Pons (tissue), 1 donor: ENCODE results near the gene ARPC4.
"Not testable (repeated sequence)": the region's sequence is repeated elsewhere in the genome, so short reads cannot be mapped to it uniquely, and the experiment has no call there.

Experiments used
- DNase-seq: peaks from one replicate; pipeline ENCODE4 v3.0.0-alpha.2; 2016; ENCODE audit warnings: low spot score

ARPC4 gene

DNA sequence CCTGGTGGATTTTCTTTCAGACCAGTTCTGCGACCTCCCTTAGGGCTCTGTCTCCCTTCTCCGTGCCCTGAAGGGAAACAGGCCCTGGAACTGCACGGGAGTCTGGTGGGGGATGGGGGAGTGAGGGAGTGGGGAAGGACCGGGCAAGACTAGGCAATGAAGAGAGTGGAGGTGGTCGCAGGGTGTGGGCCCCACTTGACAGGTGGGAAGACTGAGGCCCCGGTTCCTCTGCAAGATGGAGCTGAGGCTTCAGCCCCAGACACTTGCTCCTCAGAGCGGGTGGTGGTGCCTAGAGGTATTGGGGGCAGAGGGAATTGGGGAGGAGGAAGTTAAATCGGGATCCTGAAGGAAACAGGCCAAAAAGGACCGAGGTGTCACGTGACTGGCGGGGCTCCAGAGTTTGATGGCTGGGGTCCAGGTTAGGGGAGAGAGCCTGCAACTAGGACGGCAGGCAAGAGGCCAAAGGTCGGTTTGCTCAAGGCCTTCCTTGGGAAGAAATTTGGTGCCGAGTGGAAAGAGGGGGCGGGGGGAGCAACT lies 22.5 kb upstream of the ARPC4 start:
- DNase-seq, result peak; percentile 60

DNA sequence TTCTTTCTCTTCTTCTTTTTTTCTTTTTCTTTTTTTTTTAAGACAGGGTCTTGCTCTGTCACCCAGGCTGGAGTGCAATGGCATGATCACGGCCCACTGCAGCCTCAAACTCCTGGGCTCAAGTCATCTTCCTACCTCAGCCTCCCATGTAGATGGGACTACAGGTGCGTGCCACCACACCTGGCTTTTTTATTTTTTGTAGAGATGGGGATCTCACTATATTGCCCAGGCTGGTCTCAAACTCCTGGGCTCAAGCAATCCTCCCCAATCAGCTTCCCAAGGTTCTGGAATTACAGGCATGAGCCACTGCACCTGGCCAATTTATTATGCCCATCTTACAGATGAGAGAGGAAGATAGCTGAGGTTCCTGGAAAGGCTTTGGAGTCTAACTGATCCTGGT lies 21.9 kb upstream of the ARPC4 start:
- DNase-seq, result not testable (repeated sequence)

DNA sequence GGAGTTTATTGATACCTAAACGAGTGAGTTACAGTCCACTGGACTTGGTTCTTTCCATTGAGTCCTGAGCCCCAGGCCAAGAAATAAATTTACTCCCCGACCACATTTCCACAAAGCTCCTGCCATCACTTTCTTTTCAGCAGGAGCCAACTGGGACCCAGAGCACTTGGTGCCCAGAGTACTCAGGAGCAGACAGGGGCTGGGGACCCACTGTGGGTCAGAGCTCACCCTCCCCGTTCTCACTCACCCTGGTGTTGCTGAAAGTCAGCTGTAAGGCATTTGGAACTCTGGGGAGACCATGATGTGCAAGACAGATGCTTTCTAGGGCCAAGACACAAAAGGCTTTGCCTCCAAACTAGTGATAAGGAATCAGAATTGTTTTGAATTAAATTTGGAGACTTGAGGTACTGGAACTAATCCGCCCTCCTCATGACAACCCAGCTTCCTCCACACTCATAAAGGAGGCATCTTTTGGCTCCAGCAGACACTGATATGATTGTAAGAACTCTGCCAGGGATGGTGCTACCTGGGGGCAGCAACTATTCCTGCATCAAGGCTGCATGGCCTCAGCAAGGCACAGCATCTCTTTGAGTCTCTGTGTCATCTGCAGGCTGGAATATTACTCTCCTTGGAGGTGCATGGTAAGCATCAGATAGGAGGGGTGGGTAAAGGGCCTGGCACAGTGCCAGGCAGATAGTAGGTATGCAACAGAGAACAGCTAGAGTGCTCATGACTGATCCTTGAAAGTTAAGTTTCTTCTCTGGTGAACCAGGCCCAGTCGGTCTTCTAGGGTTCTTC lies 15.8 kb upstream of the ARPC4 start:
- DNase-seq, result no peak

DNA sequence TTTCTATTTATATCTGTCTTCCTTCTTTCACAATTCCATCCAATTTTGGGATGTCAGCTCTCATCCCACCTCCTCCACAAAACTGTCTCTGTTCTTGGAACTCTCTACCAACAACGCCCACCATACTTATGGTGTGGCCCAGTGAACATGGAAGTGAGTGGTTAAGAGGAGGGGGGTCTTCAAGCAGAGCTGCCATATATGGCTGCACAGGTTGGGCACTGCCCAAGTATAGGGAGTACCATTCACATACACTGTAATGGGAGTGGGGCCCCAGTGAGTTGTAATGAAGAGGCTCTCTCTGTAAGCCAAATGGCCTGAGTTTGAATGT lies 15.2 kb upstream of the ARPC4 start:
- DNase-seq, result no peak

DNA sequence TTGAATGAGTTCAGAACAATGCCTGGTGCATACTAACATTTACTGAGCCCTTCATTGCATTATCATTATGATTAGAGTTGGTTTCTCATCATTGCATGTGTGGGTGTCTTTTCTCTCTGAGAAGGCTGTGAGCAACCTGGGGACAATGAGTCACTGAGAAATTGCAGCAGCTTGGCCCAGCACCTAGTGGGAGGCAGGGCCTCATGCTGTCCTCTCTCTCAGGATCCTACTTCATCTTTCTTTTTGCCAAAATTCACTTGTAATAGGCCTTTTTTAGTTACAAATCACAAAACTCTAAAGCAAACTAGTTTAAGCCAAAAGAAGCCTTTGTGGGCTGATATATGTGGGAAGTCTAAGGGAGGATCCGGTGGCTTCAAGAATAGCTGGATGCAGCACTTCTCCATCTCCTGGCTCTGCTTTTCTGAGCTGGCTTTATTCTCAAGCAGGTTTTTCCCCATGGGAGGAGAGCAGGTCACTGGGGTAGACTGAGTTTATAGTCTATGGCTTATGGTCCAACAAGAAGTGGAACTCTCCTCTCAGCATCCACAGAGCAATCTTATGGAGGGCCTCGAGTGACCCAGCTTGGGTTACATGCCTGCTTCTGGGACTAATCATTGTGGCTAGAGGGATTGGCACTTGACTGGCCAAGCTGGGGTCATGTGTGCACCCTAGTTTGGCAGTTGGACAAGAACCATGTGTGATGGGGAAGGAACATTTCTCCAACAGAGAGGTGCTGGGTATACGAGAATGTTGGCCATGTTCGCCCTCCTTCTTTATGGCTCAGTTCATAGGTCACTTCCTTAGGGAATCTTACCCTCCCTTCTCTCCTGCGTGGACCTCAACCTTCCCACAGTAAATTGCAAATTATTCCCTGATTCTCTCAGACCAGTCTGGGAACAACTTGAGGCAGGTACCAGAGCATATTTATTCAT lies 14.5 kb upstream of the ARPC4 start:
- no peak for DNase-seq

DNA sequence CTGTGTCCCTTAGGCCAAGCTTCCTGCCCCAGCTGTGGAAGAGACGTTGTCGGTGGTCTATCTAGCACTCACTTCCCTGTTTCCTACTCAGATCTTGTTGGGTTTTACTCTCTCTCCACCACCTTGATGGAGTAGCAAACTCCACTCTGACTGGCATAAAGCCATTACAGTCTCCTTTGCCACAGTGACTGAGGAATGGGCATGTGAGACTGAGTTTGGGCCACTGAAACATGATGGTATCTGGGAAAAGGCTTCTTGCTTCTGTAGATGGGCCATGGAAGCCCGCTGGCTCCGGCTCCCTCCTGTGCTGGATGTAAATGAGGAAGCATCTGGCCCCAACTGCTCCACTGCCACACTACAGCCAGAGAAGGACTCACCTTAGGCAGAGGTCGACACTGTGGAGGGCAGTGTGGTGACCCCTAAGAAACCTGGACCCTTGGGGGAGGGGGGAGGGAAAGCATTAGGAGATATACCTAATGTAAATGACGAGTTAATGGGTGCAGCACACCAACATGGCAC lies 13.7 kb upstream of the ARPC4 start:
- no peak for DNase-seq

DNA sequence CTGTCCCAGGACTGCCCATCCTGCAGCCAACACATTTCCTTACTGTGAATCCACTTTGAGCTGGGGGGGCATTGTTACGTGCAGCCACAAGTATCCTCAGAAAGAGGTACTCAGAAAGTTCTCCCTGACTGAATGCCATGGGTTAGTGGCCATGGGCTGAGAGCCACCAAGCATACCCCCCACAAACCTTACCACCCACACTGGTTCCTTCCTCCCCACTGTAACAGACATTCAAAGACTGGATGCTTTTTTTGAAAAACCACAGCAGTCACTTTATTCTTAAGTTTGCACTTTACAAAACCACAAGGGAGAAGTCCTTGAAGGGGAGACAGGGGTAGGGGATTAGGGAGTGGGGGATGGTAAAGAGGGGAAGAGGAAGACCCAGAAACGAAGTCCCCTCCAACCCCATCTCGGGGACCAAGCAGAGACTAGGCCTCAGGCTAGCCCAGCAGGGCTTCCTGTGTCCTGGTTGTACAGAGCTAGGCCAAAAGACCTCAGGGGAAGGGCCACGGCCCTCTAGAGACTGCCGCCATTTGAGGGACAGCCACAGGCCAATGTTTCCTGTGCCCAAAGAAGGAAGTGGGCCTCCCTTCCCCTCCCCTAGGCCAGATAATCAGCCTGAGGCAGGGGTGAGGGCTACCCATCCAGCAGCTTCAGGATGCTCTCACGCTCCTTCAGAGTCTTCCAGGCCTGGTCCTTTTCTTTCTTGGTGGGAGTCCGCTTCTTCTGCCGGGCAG lies 13.0 kb upstream of the ARPC4 start:
- peak; percentile 90 for DNase-seq

DNA sequence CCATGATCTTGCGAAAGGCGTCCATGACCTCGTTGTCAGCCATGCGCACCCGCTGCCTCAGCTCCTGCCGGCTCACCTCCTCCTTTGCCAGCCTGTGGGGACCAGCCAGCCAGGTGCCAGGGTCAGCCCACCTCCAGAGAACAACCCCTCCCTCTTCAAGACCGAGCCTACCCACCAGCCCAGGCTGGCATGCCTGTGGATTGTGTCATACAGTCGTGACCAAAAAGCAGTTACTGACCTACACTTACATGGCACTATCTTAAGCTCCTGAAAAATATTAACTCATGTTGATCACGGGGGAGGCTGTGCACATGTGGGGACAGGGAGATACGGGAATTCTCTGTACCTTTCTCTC lies 12.4 kb upstream of the ARPC4 start:
- no peak for DNase-seq

DNA sequence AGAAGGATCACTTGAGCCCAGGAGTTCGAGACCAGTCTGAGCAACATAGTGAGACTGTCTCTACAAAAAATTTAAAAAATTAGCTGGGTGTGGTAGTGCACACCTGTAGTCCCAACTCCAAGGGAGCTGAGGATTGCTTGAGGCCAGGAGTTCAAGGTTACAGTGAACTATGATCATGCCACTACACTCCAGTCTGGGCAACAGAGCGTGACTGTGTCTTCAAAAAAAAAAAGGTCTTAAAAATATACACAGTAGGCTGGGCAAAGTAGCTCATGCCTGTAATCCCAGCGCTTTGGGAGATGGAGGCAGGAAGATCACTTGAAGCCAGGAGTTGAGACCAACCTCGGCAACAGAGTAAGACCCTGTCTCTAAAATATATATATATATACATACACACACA lies 12.0 kb upstream of the ARPC4 start:
- DNase-seq, result no peak

DNA sequence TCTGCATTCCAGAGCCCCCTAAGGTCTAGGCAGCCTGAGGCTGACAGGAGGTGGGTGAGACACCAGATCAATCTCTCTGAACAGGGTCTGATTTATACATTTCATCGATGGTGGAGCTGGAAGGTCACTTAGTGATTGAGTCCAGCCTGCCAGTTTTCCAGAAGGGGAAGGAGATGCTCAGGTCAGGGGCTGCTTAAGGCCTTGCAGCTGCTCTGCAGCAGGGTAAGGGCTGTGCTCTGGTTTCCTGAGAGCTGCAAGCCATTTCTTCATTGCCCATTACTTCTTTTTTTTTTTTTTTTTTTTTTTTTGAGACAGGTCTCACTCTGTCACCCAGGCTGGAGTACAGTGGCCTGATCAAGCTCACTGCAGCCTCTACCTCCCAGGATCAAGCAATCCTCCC lies 11.3 kb upstream of the ARPC4 start:
- DNase-seq, result no peak

DNA sequence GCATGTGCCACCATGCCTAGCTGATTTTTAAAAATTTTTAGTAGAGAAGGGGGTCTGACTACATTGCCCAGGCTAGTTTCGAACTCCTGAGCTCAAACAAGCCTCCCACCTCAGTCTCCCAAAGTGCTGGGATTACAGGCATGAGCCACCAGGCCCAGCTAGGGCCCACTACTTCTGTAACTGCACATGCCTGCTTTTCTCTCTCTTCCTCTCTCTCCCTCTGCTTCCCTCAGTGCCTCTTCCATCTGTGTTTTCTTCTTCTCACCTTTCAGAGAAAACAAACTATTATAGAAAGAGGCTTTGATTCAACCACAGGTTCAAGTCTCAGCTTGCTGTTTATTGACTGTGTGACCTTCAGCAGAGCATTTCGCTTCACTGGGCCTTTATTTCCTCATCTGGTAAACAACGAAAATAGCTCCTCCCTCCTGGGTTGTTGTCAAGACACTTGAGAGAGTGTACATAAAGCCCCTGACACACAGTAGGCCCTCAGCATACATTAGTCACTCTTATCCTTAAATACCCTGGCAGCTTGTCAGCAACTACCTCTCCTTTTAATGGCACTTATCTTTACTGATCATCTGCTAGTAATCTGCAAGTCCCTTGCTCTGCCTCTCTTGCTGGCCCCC lies 10.8 kb upstream of the ARPC4 start:
- DNase-seq, result no peak

DNA sequence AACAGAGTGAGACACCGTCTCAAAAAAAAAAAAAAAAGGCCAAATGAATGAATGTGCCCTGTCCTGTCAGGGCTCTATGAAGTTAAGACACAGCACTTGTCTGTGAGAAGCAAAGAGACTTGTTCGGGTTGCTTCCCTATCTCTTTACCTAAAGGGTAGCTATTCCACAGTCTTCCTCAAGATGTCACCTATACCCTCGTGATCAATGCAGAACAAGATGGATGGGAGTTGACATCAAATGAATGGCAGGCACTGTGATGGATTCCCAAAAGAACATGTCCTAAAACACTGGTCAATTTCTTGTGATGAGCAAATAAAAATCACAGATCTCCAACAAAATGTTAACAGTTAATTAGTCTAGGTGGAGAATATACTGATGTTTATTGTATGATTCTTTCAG lies 10.1 kb upstream of the ARPC4 start:
- no peak for DNase-seq

DNA sequence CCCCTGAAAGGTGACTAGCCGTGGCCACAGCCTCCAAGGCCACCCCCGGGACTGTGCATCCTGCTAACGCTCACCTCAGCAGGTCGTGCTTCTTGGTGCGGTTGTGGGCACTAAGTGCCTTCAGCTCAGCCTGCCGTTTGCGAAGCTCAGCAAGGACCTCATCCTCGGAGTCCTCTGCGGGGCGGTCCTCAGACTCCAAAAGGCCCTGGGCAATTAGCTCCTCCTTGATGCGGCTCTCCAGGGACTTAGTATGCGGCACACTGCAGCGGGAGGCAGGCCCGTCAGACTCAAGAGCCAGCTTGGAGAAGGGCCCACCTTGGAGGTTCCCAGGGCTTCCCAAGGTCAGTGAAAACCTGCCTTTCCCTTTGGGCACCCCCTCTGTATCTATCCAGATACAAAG lies 8.9 kb upstream of the ARPC4 start:
- DNase-seq, result no peak

DNA sequence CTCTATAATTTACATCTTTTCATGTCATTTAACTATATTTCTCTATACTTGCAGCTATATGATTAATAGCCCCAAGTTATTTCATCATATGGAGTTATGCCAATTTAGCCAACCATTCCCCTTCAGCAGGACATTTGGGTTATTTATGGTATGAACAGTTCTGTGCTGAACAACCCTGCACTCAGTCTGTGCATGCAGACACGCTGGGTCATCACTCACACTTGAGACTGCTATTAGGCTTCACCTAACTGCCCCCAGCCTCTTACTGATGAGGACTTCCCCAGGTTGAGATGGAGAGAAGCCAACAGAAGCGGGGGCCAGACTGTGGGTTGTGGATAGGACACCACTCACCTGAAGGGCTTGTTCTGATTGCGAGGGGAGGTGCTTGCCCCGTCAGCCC lies 7.9 kb upstream of the ARPC4 start:
- DNase-seq, result no peak

DNA sequence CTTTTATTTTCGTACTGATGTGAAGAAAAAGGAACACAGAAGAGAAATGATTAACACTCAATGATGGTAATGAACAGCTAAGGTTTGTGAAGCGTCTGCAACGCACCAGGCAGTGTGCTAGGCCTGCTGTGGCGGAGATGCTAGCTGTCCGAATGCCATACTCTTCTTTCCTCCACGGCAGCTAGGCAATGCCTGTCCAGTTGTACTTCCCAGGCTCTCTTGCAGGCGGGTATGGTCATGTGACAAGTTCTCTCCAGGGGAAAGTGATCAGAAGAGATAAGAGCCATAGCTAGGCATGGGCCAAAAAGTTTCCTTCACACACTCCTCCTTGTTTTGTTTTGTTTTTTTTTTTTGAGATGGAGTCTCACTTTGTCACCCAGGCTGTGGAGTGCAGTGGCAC lies 7.3 kb upstream of the ARPC4 start:
- DNase-seq, result no peak

DNA sequence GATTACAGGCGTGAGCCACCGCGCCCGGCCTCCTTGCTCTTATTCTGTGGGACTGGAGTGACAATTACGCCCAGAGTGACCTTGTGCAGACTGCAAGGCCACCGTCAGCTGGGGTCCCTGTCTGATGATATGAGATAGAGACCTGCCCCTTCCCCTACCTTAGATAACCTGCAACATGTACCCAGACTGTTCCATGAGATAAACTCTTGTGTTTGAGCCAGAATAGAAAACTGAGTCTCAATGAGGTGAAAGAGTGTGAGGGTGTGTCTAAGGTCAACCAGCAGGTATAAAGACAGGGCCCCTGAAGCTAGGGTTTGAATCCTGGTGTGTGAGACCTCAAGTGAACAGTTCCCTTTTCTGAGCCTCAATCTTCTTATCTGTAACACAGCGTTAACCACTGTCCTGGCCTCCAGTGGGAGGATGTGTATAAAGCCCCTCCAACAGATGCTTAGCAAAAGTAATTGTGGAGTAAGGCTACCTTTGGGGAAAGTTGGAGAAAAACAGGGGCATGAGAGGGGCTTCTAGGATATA lies 6.6 kb upstream of the ARPC4 start:
- DNase-seq, result no peak

DNA sequence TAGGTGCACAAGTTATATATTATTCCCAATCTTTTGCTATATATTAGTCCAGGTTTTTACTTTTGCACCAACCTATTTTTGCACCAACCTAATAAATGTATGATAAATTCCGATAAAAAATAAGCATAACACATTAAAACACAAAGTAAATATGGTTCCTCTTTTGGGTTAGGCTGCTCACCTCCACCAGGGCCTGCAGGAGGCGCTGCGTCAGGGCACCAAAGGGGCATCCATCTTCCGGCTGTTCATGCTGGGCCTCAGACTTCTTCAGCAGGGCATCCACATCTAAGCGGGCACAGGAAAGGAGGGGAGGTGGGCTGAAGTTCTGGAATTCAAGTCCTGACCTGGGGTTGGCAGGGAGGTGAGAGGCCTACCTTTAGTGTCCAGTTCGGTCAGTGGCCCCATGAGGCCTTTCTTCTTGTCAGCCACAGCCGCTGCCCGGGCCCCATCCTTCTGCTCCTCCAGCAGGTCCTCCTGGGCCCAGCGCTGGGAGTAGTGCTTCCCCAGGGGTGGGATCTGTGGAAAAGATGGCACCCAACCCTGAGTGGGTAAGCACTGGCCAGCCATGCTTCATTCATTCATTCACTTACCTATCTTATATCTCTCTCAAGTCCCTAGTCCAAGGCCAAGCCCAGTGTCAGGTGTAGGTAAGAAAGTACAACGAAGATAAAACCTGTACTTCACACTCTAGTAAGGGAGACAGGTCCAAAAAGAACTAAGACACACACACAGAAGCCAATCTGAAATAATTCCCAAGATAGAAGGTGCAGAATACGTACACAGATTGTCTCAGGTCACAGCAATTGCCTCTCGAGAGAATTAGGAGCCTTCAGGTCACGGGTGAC lies 5.8 kb upstream of the ARPC4 start:
- DNase-seq, result no peak

DNA sequence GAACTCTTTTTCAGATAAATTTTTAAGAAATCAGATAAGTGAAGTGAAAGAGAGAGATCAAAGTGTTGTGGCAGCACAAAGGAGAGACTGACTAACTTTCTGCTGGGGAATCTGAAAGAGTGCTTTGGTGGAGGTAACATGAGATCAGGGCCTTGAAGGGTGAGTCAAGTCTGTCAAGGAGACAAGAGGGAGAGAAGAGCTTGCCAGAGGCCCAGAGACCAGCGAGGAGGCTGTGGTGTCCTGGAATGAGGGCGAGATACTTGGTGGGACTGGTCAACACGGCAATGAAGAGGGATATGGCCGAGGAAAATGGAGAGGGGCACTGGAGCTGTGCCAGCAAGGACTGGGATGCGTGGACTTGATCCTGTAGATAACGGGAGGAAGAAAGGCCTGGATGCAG lies 5.2 kb upstream of the ARPC4 start:
- DNase-seq, result no peak

DNA sequence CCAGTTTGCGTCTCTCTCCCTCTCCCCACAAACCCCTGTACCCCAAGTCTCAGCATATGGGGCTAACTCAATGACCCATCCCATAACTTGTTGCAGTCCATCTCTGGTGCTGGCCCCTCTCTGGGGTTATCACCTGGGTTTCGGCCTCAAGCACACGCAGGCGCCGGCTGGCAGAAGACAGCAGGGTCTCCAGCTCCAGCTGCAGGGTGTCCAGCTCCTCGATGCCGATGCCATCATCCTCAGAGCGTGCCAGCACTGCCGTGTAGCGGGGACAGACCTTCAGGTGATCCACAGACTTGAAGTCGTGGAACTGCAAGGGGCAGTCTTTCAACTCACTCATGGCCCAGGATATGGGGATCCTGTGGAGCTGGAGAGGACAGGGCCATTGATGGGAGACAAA lies 1.8 kb upstream of the ARPC4 start:
- no peak for DNase-seq

DNA sequence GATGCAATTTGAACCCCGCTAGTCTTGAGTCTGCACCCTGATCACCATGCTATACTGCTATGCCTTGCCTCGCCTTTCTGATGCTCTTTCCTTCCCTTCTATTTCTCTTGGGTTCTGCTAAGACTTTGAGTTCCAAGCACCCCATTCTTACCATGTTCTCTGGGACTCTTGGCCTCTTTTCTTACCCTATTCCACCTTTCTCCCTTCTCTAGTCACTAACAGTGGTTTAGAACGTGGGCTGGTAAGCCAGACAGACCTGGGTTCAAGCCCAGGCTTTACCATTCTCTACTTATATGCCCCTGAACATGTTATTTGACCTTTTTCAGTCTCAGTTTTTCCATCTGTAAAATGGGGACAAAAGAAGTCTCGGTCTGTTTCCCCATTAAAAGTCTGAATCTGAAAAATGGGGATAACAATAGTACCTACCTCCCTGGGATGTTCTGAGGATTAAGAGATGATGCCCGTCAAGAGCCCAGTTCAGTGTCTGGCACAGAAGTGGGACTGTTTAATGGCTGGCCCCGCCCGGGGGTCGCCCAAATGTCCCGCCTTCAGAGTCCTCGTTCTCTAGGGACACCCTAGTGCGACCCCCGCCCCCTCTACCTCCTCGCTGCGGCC lies 985 bp upstream of the ARPC4 start:
- DNase-seq, result no peak
